ENCODE measurements around the gene ECPAS.
"Not testable (repeated sequence)": the region's sequence is repeated elsewhere in the genome, so short reads cannot be mapped to it uniquely, and the experiment has no call there.

ECPAS gene

GRCh38 chr9:111407813-111408212 lies 76.4 kb downstream of the ECPAS start:
- no peak for DNase-seq (ENCODE audit: low spot score)

GRCh38 chr9:111405701-111406100 lies 78.5 kb downstream of the ECPAS start:
- in situ Hi-C loops (cut with MboI; ENCODE audit: low sequenced_read_pairs, unreplicated experiment): no loop called here
- TF ChIP-seq CTCF (IDR thresholded peaks at IDR 0.05; ENCODE audit: borderline replicate concordance, control extremely low read depth, extremely low read depth, insufficient read depth, missing control alignments): no peak
- no peak for DNase-seq (ENCODE audit: low spot score)

More at GRCh38 chr9:111407813-111408212, 76.4 kb downstream of the ECPAS start:
- no peak for TF ChIP-seq CTCF (IDR thresholded peaks at IDR 0.05; ENCODE audit: borderline replicate concordance, control extremely low read depth, extremely low read depth, insufficient read depth, missing control alignments)
- in situ Hi-C loops (cut with MboI; ENCODE audit: low sequenced_read_pairs, unreplicated experiment): no loop called here

GRCh38 chr9:111401486-111401885 lies 82.7 kb downstream of the ECPAS start:
- DNase-seq (ENCODE audit: low spot score); in situ Hi-C loops (cut with MboI; ENCODE audit: low sequenced_read_pairs, unreplicated experiment): not testable (repeated sequence)

GRCh38 chr9:111400564-111400898 lies 83.7 kb downstream of the ECPAS start:
- TF ChIP-seq CTCF (IDR thresholded peaks at IDR 0.05; ENCODE audit: borderline replicate concordance, control extremely low read depth, extremely low read depth, insufficient read depth, missing control alignments): no peak
- no peak for DNase-seq (ENCODE audit: low spot score)
- in situ Hi-C loops (cut with MboI; ENCODE audit: low sequenced_read_pairs, unreplicated experiment): no loop called here

- TF ChIP-seq CTCF (IDR thresholded peaks at IDR 0.05; ENCODE audit: borderline replicate concordance, control extremely low read depth, extremely low read depth, insufficient read depth, missing control alignments): no peak
- in situ Hi-C loops (cut with MboI; ENCODE audit: low sequenced_read_pairs, unreplicated experiment): no loop called here
- DNase-seq (ENCODE audit: low spot score): no peak
Measured at GRCh38 chr9:111399772-111400563, 84.2 kb downstream of the ECPAS start.

GRCh38 chr9:111399211-111399739 lies 84.9 kb downstream of the ECPAS start:
- TF ChIP-seq CTCF (IDR thresholded peaks at IDR 0.05; ENCODE audit: borderline replicate concordance, control extremely low read depth, extremely low read depth, insufficient read depth, missing control alignments): no peak
- DNase-seq (ENCODE audit: low spot score): no peak
- in situ Hi-C loops (cut with MboI; ENCODE audit: low sequenced_read_pairs, unreplicated experiment): no loop called here

- DNase-seq (ENCODE audit: low spot score): no peak
- in situ Hi-C loops (cut with MboI; ENCODE audit: low sequenced_read_pairs, unreplicated experiment): no loop called here
- TF ChIP-seq CTCF (IDR thresholded peaks at IDR 0.05; ENCODE audit: borderline replicate concordance, control extremely low read depth, extremely low read depth, insufficient read depth, missing control alignments): no peak
Measured at GRCh38 chr9:111393971-111394370, 90.2 kb downstream of the ECPAS start.
